Measurements from ENCODE around the gene CAMK1G.

CAMK1G gene

GRCh38 chr1:209564849-209565248 lies 18.7 kb upstream of the CAMK1G start:
- no peak for DNase-seq (ENCODE audit: low read depth in 3 of 3, low spot score in 1 of 3)

- peak; percentile 29 to 55 (median 35) for DNase-seq (ENCODE audit: low read depth in 3 of 3, low spot score in 1 of 3)
These were observed 17.5 kb upstream of the CAMK1G start for GRCh38 chr1:209565759-209566678.

- no peak for DNase-seq (ENCODE audit: low read depth in 3 of 3, low spot score in 1 of 3)
These were observed 15.8 kb upstream of the CAMK1G start for GRCh38 chr1:209567698-209568175.

GRCh38 chr1:209569455-209570207 lies 13.9 kb upstream of the CAMK1G start:
- peak; percentile 26 to 61 (median 40) for DNase-seq (ENCODE audit: low read depth in 3 of 3, low spot score in 1 of 3)

- no peak for DNase-seq (ENCODE audit: low read depth in 3 of 3, low spot score in 1 of 3)
These were observed 12.8 kb upstream of the CAMK1G start for GRCh38 chr1:209570743-209571142.

- peak; percentile 7 to 58 (median 19) for DNase-seq (ENCODE audit: low read depth in 3 of 3, low spot score in 1 of 3)
These were observed 6.9 kb upstream of the CAMK1G start for GRCh38 chr1:209576392-209577197.

GRCh38 chr1:209577346-209577745 lies 6.2 kb upstream of the CAMK1G start:
- no peak for DNase-seq (ENCODE audit: low read depth in 3 of 3, low spot score in 1 of 3)

- DNase-seq (ENCODE audit: low read depth in 3 of 3, low spot score in 1 of 3) = no peak
These were observed 2.9 kb upstream of the CAMK1G start for GRCh38 chr1:209580577-209580976.

GRCh38 chr1:209584231-209584672 lies 738 bp downstream of the CAMK1G start:
- no peak for DNase-seq (ENCODE audit: low read depth in 3 of 3, low spot score in 1 of 3)

GRCh38 chr1:209585197-209585596 lies 1.7 kb downstream of the CAMK1G start:
- DNase-seq (ENCODE audit: low read depth in 3 of 3, low spot score in 1 of 3) = no peak

- no peak for DNase-seq (ENCODE audit: low read depth in 3 of 3, low spot score in 1 of 3)
These were observed 2.2 kb downstream of the CAMK1G start for GRCh38 chr1:209585672-209586071.

GRCh38 chr1:209586221-209586740 lies 2.8 kb downstream of the CAMK1G start:
- DNase-seq (ENCODE audit: low read depth in 3 of 3, low spot score in 1 of 3) = no peak

GRCh38 chr1:209587789-209588188 lies 4.3 kb downstream of the CAMK1G start:
- no peak for DNase-seq (ENCODE audit: low read depth in 3 of 3, low spot score in 1 of 3)

- DNase-seq (ENCODE audit: low read depth in 3 of 3, low spot score in 1 of 3) = no peak
These were observed 5.9 kb downstream of the CAMK1G start for GRCh38 chr1:209589440-209589839.

- no peak for DNase-seq (ENCODE audit: low read depth in 3 of 3, low spot score in 1 of 3)
These were observed 6.3 kb downstream of the CAMK1G start for GRCh38 chr1:209589863-209590262.

- no peak for DNase-seq (ENCODE audit: low read depth in 3 of 3, low spot score in 1 of 3)
These were observed 6.9 kb downstream of the CAMK1G start for GRCh38 chr1:209590405-209590804.

GRCh38 chr1:209593747-209594146 lies 10.2 kb downstream of the CAMK1G start:
- DNase-seq (ENCODE audit: low read depth in 3 of 3, low spot score in 1 of 3) = no peak

GRCh38 chr1:209594440-209594839 lies 10.9 kb downstream of the CAMK1G start:
- DNase-seq (ENCODE audit: low read depth in 3 of 3, low spot score in 1 of 3) = no peak

- no peak for DNase-seq (ENCODE audit: low read depth in 3 of 3, low spot score in 1 of 3)
These were observed 11.5 kb downstream of the CAMK1G start for GRCh38 chr1:209595028-209595427.

GRCh38 chr1:209595599-209596285 lies 12.2 kb downstream of the CAMK1G start:
- no peak for DNase-seq (ENCODE audit: low read depth in 3 of 3, low spot score in 1 of 3)

All from stimulated activated CD4-positive, alpha-beta T cell treated with anti-CD3 and anti-CD28 coated beads, TNF-alpha, amount 100 ng/mL, for 1 hour (primary cell).